ENCODE measurements around the gene CYP46A1. TPM values are rescaled to one million over a fixed set of nuclear protein-coding genes. Genes with fewer than 3 reads are reported as not detected.
A peak's percentile ranks its signal among the peaks of the same experiment; 100 is the strongest.

Gene CYP46A1
- total RNA-seq, 2 experiments from 2014 or later: 0.11 to 0.22 TPM

- peaks cover 30% of the 10 kb centered on the region for H3K27me3 Mint-ChIP-seq
- H3K4me3 Mint-ChIP-seq: no peak overlapping the region
- CTCF ChIA-PET: no interaction called here
- intact Hi-C loops (cut with DNase I, micrococcal nuclease): no loop called here
- Histone ChIP-seq H3K36me3 (ENCODE audit: insufficient read depth, low read length) (no peaks in the 10 kb centered on the region), H3K4me1 (ENCODE audit: insufficient read depth, low read length) (no peaks in the 10 kb centered on the region), H3K27me3 (ENCODE audit: control insufficient read depth in 1 of 2, insufficient read depth in 2 of 2, low read length in 2 of 2) (peaks cover 17 to 19% of the 10 kb centered on the region in 2 experiments), H3K4me3 (ENCODE audit: low read length) (no peak overlapping the region), H3K27ac (ENCODE audit: low read depth in 1 of 2, low read length in 2 of 2) (no peak overlapping the region), H3K9me3 (ENCODE audit: control insufficient read depth in 1 of 2, insufficient read depth in 1 of 2, low read length in 2 of 2) (no peaks in the 10 kb centered on the region)
- H3K9me3 Mint-ChIP-seq: no peaks in the 10 kb centered on the region
- ATAC-seq (ENCODE audit: poor library complexity): no peak
- POLR2A ChIA-PET: no interaction called here
- peak in 1 of 14 experiments; percentile 25 for DNase-seq
- H3K27ac Mint-ChIP-seq: no peak overlapping the region
- H3K4me1 Mint-ChIP-seq (ENCODE audit: low read depth): no peaks in the 10 kb centered on the region
- H3K36me3 Mint-ChIP-seq (ENCODE audit: low read depth): no peaks in the 10 kb centered on the region
- no peak for TF ChIP-seq CTCF (IDR thresholded peaks at IDR 0.05)
Observed at GRCh38 chr14:99724939-99725773, 41.1 kb downstream of the CYP46A1 start.

GRCh38 chr14:99725774-99726537 lies 41.9 kb downstream of the CYP46A1 start:
- H3K4me3 Mint-ChIP-seq: no peak overlapping the region
- H3K27ac Mint-ChIP-seq: no peak overlapping the region
- H3K4me3 ChIP-seq (ENCODE audit: low read length): no peak overlapping the region
- H3K9me3 Mint-ChIP-seq: no peaks in the 10 kb centered on the region
- peak in 2 of 14 experiments; percentile 4 to 8 for DNase-seq
- H3K4me1 ChIP-seq (ENCODE audit: insufficient read depth, low read length): no peaks in the 10 kb centered on the region
- no peak for TF ChIP-seq CTCF (IDR thresholded peaks at IDR 0.05)
- ChIA-PET CTCF (no interaction called here), POLR2A (no interaction called here)
- H3K4me1 Mint-ChIP-seq (ENCODE audit: low read depth): no peaks in the 10 kb centered on the region
- no peaks in the 10 kb centered on the region for H3K36me3 ChIP-seq (ENCODE audit: insufficient read depth, low read length)
- no peak for ATAC-seq (ENCODE audit: poor library complexity)
- intact Hi-C loops (cut with DNase I, micrococcal nuclease): no loop called here
- no peaks in the 10 kb centered on the region for H3K9me3 ChIP-seq (ENCODE audit: control insufficient read depth in 1 of 2, insufficient read depth in 1 of 2, low read length in 2 of 2)
- peaks cover 24% of the 10 kb centered on the region in 2 experiments for H3K27me3 ChIP-seq (ENCODE audit: control insufficient read depth in 1 of 2, insufficient read depth in 2 of 2, low read length in 2 of 2)
- H3K27ac ChIP-seq (ENCODE audit: low read depth in 1 of 2, low read length in 2 of 2): no peak overlapping the region
- peaks cover 34% of the 10 kb centered on the region for H3K27me3 Mint-ChIP-seq
- H3K36me3 Mint-ChIP-seq (ENCODE audit: low read depth): no peaks in the 10 kb centered on the region

GRCh38 chr14:99726538-99727095 lies 42.5 kb downstream of the CYP46A1 start:
- no peaks in the 10 kb centered on the region for H3K36me3 Mint-ChIP-seq (ENCODE audit: low read depth)
- no peak for ATAC-seq (ENCODE audit: poor library complexity)
- intact Hi-C loops (cut with DNase I, micrococcal nuclease): no loop called here
- H3K27me3 ChIP-seq (ENCODE audit: control insufficient read depth in 1 of 2, insufficient read depth in 2 of 2, low read length in 2 of 2): peaks cover 27 to 29% of the 10 kb centered on the region in 2 experiments
- no peak overlapping the region for H3K27ac ChIP-seq (ENCODE audit: low read depth in 1 of 2, low read length in 2 of 2)
- peak in 2 of 14 experiments; percentile 6 to 28 for DNase-seq
- H3K4me3 Mint-ChIP-seq: no peak overlapping the region
- H3K36me3 ChIP-seq (ENCODE audit: insufficient read depth, low read length): no peaks in the 10 kb centered on the region
- no peaks in the 10 kb centered on the region for H3K4me1 Mint-ChIP-seq (ENCODE audit: low read depth)
- no peak for TF ChIP-seq CTCF (IDR thresholded peaks at IDR 0.05)
- no peaks in the 10 kb centered on the region for H3K9me3 Mint-ChIP-seq
- no peaks in the 10 kb centered on the region for H3K9me3 ChIP-seq (ENCODE audit: control insufficient read depth in 1 of 2, insufficient read depth in 1 of 2, low read length in 2 of 2)
- H3K4me1 ChIP-seq (ENCODE audit: insufficient read depth, low read length): no peaks in the 10 kb centered on the region
- H3K27ac Mint-ChIP-seq: no peak overlapping the region
- H3K27me3 Mint-ChIP-seq: peaks cover 34% of the 10 kb centered on the region
- CTCF ChIA-PET: no interaction called here
- POLR2A ChIA-PET: no interaction called here
- H3K4me3 ChIP-seq (ENCODE audit: low read length): no peak overlapping the region

All from CD4-positive, alpha-beta T cell (primary cell).